NCI-H1436 treated with DMSO at 0.1 percent for 48 hours (cell line): ENCODE results near the gene SLC16A7.

Experiments
- DNase-seq: peaks from one replicate; lab custom pipeline; 2025; lab: John Stamatoyannopoulos, UW

Gene SLC16A7

DNA sequence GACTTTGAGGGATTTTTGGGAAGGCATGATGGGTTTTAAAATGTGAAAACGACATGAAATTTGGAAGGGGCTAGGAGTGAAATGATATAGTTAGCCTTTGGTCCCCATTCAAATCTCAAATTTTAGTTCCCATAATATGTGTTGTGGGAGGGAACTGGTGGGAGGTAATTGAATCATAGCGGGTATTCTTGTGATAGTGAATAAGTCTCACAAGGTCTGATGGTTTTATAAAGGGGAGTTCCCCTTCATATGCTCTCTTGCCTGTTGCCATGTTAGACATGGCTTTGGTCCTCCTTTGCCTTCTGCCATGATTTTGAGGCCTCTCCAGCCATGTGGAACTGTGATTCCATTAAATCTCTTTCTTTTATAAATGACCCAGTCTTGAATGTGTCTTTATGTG is 72.8 kb downstream of the SLC16A7 start:
- no peak for DNase-seq

DNA sequence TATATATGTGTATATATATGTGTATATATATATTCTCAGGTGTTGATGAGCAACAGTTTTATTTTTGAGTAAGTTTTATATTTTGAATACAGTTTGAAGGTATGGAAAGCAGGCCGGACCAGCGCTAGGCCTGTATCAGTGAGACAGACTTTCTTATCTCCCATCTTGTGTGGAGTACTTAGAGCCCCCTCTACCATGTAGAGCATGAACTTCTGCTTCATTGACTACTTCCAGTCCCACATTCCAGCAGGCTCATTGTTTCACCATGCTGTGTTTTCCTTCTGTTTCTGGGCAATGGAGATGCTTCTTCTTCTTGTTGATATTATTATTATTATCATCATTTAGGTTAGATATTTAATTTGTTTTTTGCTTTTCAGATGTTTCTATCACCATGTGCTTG is 76.4 kb downstream of the SLC16A7 start:
- DNase-seq, result no peak

DNA sequence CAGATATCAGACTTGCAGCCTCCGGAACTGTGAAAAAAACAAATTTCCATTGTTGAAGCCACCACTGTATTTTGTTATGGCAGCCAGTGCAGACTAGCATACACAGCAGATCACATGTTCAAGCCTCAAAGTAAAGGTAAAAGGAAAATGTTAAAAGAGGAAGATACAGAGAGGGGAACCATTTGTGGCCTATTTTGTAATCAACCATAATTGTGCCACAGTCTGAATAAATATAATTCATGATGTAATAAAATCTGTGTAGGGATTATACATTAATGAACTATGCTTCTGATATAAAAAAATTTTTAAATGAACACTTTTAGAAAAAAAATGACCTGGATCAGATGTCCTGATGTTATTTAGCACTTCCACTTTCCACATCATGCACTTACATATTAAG is 79.6 kb downstream of the SLC16A7 start:
- no peak for DNase-seq

DNA sequence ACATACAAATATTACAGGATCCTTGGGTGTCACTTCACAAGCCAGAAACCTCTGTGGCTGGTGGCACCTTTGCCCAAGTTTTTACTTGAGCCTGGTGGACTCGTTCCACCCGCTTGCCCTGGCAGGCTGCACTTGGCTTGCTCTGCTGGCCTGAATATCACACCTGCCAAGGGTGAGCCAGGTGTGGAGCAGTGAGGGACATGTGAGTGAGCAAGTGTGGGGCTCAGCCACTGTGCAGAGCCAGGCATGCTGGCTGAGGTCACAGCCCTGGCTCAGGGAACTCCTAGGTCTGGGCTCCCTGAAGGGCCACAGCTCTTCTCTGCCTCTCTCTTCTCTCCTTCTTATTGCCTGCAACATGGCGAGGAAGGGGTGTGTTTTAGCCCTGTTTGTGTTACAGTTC is 82.0 kb downstream of the SLC16A7 start:
- DNase-seq, result no peak

DNA sequence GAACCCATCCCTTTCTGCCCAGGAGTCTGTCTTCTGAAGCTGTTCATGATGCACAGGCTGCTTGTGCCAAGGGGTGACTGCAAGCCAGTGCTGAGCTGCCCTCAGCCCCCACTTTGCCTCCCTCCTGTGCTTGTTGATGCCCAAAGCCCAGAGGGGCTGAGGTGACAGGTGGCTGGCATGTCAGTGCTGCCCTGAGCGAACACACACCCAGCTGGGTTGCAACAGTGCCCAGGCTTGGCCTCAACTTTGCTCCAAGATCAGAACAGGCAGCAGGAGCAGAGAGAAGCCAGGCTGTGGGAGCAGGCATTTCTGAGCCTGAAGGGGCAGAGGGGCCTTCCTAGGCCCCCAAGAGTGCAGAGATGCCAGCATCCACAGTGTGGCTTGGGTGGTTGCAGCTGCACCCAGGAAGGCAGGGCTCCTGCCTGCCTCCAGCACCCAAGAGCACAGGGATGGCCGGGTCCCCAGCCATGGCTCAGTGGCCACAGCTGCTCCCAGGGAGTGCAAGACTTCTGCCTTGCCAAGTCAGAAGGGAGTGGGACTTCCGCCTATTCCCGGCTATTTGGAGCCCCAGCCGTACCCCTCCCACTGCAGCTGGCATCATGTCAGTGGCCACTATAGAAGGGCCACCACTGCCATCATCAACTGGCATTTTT is 83.1 kb downstream of the SLC16A7 start:
- no peak for DNase-seq

DNA sequence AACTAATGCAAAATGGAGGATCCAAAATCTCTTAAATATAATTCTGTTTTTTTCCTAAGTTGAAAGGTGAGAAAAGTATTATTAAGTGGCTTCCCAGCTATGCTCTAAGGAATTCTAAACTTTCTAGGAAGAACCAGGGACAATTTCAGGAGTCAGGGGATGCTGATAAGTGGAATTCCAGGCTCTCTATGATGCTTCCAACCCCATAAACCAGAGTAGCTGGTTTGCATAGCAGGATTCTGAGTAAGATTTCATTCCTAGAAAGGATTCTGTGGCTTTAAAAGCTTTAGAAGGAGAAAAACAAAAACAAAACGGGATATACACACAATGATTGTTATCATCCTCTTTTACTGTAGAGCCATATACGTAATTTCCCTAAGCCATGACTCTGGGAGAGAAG is 93.9 kb downstream of the SLC16A7 start:
- DNase-seq, result no peak

DNA sequence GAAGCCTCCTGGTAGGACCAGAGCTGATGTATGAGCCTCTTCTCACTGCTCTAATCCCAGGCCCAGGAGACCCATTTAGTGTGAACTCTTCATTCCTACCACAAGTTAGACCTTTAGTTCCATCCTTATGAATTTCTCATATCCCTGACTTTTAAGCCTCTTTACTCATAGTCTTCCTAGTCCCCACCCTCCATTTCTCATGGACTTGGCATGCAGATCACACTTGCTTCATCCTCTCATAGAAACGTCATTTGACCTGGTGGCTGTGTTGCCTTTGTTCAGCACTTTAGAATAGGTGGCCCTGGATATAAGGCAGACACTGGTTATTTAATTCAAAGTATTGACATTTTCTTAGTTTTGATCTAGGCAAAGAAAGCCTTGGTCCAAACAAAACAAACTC is 99.5 kb downstream of the SLC16A7 start:
- no peak for DNase-seq

DNA sequence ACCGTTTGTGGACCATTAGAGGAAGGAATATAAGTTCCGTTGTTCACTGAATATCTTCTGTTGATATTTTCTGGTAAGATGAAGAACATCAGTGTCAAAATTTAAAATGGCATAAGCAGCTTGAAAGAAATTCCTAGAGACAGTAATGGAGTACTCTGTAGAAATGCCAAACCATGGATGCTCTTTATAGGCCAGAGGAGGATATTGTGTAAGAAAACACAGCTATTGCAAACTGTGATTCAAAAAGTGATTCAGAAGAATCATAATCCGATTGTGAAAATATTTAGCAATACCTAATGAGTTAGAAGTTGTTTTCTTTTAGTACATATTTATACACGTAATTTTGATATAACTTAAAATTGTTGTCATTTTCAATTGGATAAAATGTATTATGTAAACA is 102.8 kb downstream of the SLC16A7 start:
- no peak for DNase-seq

DNA sequence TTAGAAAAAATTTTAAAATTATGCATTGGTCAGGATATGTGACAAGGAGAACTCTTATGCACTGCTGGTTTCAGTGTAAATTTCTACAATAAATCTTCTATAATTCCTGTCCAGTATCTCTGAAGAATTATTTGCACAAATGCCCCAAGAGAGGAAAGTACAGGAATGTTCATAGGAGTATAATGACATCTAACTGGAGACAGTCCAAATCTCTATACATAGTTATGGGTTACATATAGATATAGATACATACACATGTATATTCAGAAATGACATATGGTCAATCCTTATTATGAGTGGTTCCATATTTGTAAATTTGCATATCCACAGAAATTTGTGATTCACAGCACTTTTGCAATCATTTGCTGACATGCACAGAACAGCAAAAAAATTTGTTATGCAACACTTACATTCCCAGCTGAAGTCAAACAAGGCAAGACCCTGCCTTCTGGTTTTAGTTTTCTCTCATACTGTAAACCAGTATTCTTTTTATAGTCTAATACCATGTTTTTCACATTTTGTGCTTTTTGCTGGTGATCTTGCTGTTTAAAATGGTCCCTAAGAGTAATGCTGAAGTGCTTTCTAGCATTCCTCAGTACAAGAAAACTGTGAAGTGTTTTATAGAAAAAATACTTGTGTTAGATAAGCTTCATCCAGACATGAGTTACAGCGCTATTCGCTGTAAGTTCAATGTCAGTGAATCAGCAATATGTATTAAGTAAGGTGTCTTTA is 103.8 kb downstream of the SLC16A7 start:
- DNase-seq, result no peak

DNA sequence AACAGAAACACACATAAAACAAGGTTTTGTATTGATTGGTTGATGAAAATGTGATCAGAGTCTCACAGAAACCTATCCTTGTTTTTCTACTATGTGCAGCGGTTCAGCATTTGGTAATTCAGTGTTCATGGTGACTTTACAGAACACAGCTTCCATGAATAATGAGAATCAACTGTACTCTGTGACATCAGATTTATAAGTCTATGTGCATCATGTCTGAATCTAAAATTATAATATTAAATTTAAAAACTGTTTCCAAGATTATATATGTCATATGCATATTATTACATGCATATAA is 104.3 kb downstream of the SLC16A7 start:
- no peak for DNase-seq

DNA sequence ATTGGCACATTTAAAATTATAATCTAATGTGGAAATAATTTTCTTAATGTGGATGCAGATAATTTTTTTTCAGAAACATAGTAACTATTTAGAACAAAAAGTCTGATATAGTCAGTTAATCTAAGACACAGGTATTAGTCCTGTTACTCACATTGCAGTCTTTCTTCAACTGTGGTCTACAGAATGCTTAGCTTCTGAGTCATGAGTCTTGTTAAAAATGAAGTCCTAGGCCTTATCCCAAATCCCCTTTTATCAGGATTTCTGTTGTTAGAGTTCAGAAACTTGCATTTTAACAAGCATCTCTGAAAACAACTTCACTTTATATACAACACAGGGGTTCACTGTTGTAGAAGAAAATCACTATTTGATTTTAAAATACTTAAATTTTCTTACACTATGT is 112.2 kb downstream of the SLC16A7 start:
- no peak for DNase-seq

DNA sequence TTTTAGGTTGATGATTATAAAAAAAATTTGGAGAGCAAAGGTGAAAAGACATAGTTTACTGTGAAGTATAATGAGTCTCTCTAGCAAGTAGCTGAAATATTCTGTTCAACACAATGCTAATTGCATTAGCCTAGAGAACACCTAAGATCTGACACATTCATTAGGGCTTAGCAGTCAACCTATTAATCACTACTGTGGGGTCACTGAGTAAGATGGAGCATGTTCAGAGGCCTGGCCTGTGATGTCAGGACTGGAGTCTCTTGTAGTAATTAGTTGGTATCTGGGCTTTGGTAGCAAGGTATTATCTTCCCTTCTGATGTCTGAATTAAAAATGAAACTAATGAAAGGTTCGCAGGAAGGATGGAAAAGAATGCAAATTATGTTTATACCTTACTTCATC is 112.7 kb downstream of the SLC16A7 start:
- no peak for DNase-seq

DNA sequence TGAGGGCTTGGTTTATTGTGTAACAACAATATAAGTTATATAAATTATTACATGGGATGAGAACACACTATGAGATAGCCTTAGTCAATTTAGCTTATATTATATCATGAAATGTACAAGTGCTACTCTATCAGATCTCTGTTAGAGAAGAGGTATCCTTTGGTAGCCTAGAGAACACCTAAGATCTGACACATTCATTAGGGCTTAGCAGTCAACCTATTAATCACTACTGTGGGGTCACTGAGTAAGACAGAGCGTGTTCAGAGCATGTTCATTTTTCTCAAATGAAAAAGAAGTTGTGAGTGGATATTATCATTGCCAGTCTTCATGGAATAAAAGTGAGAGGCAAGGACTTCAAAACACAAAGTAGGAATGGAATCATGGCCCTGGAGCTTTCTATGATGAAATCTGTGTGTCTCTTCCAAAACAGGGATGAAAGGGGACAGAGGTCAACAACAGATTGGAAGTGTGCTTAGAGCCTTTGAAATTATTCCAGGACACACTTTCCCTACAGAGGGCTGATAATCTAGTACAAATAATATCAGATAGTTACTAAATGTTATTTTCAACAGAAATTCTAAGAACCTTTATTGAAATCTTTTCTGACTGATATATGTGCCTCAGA is 114.3 kb downstream of the SLC16A7 start:
- no peak for DNase-seq

DNA sequence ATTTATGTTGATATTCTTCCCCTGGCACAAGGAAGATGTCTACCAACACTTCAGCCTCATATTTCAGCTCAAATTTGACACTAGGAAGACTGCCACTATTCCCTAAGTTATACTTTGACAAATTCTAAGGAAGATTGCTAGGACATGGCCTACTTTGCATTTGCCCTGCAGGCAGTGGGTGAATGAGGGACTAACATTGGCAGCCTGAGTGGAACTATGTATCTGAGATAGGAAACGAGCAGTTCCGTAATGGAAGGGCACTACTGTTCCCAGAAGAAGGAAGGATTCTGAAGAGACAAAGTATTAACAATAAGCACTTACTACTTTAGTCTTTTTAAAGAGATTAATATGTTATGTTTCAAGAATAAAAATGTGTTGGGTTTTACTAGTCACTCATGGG is 115.1 kb downstream of the SLC16A7 start:
- DNase-seq, result no peak

DNA sequence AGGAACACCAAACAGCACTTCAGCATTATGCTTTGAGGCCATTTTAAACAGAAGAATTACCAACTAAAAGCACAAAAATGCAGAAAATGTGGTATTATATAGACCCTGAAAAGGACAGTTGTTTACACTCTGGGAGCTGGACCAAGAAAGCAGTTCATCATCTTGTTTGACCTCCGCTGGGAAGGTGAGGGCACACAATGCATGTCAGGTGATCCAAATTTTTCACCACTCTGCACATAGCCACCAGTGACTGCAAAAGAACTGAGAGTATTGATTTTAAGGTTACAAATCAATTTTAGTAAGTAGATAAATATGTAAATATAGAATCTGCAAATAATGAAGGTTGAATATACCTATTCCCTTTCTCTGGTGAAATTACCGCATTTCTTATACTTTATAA is 119.6 kb downstream of the SLC16A7 start:
- DNase-seq, result no peak

DNA sequence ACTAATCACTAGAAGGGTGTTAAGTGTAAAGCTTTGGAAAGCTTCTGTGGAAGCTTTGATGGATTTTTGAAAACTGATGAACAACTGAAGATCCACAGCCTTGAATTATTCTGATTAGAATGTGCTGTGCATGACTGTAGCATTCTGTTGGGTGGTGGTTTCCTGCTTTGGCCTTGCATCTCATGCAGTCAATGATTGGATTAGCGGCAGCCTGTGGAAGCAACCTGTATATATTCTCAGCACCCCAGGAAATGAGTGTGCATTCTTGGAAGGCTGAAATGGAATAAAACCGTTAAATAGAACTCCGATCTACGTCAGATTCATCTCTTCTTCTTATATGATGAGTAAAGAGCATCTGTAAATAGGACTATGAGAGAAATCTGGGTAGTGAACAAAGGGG is 120.2 kb downstream of the SLC16A7 start:
- no peak for DNase-seq

DNA sequence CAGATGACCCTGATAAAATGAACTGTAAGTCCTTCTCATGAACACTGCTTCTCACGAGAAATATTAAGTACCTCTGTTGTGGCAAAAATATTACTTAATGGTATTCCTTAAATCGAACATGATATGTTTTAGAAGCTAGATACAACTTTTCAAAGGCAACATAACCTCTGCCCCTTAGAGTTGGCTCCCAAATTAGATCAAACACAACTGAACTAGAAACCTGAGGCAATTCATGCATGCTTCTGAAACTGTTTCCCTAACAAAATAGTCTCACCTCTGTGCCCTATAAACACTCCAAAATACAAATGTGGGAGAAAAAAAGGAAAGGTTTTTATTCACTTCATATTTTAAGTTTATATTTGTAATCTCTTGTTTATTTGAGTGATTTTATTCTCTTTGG is 121.6 kb downstream of the SLC16A7 start:
- no peak for DNase-seq

DNA sequence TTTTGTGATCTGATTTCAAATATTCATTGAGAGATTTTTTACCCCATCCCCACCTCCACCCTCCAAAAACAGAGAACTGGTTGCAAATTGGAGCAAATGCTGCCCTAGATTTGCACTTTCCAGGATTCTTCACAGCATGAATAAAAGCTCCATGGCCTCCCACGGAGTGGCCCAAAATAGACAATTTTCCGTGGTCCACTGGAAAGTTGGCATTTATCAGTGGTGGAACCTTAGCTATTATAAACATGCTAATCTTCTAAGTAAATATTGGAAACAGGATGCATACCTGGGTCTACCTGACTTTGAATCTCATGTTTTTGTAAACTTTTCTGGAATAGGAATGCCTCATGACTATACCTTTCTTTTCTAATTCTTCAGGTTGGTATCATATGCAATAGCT is 123.9 kb downstream of the SLC16A7 start:
- DNase-seq, result no peak

DNA sequence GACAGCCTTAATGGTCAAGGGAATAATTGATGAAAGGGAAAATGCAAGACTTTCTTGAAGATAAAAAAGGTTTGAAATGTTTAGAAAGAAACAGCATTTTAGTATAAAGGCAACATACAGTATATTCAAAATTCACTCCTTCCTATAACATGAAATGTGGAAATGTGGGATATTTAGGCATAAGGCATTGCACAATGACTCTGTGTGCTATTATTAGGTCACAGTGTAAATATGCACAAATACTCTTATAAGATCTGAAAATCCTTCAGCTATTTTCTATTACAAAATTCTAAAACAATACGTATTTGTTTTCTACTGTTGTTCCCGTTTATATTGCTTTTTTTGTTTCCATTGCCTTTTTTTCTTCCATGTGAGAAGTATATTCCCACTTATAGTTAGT is 127.7 kb downstream of the SLC16A7 start:
- no peak for DNase-seq

DNA sequence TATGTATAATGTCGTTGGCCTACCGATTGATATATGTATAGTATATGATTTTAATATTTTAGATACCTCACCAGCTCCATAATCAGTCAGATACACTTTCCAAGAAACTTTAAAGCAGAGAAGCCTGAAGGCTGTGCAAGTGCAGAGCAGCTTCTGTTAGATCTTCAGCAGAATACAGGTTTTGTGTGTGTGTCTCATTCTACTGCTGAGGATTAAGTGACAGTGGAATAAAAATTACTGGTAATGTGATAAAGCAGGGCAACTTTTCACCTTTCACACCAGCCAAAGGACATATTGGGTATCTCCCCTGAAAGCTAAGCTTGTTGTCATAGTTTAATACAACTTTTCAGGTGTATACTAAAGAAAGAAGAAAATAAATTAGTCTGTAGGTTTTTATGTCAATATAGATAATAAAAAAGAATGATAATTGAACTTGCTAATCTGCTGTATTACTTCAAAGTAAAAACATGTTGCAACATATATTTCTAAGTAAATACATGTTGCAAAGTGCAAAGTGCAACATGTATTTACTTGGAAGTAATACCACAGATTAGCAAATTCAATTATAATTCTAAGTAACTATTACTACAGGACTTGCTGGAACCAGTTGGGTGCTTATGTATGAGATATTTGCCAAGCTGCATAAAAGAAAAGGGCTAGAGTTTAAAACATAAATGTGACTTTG is 128.3 kb downstream of the SLC16A7 start:
- DNase-seq, result no peak

DNA sequence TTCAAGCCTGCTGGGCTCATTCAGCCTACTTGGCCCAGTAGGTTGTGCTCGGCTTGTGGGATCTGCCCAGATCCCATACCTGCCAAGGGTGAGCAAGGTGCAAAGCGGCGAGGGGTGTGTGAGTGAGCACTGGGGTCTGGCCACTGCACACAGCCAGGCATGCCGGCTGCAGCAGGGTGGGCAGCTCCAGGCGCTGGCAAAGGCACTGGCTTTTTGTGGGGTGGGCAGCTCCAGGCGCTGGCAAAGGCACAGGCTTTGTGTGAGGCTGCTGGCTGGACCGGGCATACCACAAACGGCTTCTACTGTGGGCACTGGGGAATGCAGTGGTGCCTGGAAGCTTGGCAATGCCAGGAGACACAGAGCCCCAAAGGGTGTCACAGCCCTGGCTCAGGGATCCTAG is 137.4 kb downstream of the SLC16A7 start:
- no peak for DNase-seq

DNA sequence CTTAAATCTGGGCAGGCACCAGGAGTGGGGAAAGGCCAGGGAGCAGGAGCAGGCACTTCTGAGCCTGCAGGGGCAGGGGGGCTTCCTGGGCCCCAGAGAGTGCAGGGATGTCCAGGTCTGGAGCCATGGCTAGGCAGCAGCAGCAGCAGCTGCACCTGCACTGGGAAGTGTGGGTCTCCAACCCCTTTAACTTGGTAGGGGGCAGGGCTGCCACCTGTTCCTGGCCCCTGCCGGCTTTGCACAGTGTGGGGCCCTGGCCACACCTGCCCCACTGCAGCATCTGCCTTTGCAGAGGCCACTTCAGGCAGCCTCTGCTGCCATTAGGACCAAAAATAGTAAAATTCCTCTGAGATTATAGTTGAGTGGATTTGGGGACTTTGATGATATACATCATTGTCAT is 138.5 kb downstream of the SLC16A7 start:
- DNase-seq, result no peak

DNA sequence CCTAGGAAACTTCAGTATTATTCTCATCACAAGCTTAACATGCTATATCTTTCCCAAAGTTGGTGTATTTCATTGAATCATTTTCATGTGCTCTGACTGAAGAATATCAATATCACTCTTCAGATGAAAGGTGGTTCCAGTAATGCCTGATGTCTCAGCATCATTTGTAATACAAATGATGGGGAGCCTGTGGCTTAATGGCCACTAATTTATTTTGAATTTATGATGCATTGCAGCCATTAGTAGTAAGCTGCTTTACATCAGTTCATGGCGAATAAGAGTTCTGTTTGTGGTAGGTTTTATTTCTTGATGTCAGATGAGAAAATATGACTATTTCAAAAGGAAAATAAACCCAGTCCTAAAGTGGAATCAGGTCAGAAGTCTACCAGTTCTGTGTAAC is 139.4 kb downstream of the SLC16A7 start:
- no peak for DNase-seq
